Stomach (tissue), 4 donors: Measurements from ENCODE around the gene PCBP3.

Experiments
- EP300 ChIP-seq: sonication (generic); formaldehyde crosslinking; IDR thresholded peaks from one replicate; pipeline ENCODE4 v1.6.1; 2017; ENCODE audit warnings: antibody characterized with exemption
- POLR2A ChIP-seq, 4 donors: fragments of 450-650 bp; IDR thresholded peaks; one replicate each; pipeline ENCODE4 v1.6.1; 2016; ENCODE audit warnings: antibody characterized with exemption in 4 of 4, control low read depth in 2 of 4, mild to moderate bottlenecking in 1 of 4, moderate library complexity in 1 of 4
- POLR2AphosphoS5 ChIP-seq, 3 donors: sonication (generic); formaldehyde crosslinking; IDR thresholded peaks; one replicate each; pipeline ENCODE4 v1.6.1; 2016; ENCODE audit warnings: antibody characterized with exemption in 3 of 3
- TF ChIP-seq, protein P1 (sequence below), 7 experiments: fragments of 450-650 bp in 4 of 7; fragments of 200-600 bp in 3 of 7; sonication (generic) in 3 of 7; IDR thresholded peaks; one replicate each; pipeline ENCODE4 v1.5.1; 2016 to 2019; ENCODE audit warnings: antibody characterized with exemption in 7 of 7, control low read depth in 2 of 7, mild to moderate bottlenecking in 1 of 7

DNA sequence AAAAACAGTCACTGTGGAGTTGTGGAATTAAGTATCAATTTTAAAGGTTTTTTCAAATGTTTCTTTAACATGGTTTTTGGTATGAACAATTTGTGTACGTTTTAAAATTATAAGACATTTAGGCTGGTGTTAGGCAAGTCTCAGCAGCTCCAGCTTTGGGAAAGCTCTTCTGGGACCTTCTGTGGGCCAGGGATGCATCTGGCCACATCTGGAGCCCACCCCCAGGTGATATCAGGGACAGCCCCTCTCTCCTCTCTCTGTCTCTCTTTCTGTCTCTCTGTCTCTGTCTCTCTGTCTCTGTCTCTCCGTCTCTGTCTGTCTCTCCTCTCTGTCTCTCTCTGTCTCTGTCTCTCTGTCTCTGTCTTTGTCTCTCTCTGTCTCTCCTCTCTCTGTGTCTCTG, 336.7 kb downstream of the PCBP3 start:
- TF ChIP-seq, protein P1, sequence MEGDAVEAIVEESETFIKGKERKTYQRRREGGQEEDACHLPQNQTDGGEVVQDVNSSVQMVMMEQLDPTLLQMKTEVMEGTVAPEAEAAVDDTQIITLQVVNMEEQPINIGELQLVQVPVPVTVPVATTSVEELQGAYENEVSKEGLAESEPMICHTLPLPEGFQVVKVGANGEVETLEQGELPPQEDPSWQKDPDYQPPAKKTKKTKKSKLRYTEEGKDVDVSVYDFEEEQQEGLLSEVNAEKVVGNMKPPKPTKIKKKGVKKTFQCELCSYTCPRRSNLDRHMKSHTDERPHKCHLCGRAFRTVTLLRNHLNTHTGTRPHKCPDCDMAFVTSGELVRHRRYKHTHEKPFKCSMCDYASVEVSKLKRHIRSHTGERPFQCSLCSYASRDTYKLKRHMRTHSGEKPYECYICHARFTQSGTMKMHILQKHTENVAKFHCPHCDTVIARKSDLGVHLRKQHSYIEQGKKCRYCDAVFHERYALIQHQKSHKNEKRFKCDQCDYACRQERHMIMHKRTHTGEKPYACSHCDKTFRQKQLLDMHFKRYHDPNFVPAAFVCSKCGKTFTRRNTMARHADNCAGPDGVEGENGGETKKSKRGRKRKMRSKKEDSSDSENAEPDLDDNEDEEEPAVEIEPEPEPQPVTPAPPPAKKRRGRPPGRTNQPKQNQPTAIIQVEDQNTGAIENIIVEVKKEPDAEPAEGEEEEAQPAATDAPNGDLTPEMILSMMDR (IDR thresholded peaks at IDR 0.05) = no peak
- TF ChIP-seq POLR2AphosphoS5 (IDR thresholded peaks at IDR 0.05) (no peak), EP300 (no peak), POLR2A (IDR thresholded peaks at IDR 0.05) (no peak)
